NB4 (cell line): ENCODE results near the gene TBX3.

ENCODE experiments used
- POLR2A ChIP-seq: IDR thresholded peaks from 2 replicates; pipeline ENCODE4 v1.6.1; 2011; ENCODE audit warnings: mild to moderate bottlenecking; ENCODE audit not compliant: insufficient read length; ENCODE audit errors: extremely low read depth
- TF ChIP-seq, protein P1 (sequence below): IDR thresholded peaks from one replicate; pipeline ENCODE4 v1.5.1; 2012; ENCODE audit warnings: low read depth, low read length
- TF ChIP-seq, protein P2 (sequence below): IDR thresholded peaks from 2 replicates; pipeline ENCODE4 v1.6.1; 2011; ENCODE audit warnings: low read depth, low read length

DNA sequence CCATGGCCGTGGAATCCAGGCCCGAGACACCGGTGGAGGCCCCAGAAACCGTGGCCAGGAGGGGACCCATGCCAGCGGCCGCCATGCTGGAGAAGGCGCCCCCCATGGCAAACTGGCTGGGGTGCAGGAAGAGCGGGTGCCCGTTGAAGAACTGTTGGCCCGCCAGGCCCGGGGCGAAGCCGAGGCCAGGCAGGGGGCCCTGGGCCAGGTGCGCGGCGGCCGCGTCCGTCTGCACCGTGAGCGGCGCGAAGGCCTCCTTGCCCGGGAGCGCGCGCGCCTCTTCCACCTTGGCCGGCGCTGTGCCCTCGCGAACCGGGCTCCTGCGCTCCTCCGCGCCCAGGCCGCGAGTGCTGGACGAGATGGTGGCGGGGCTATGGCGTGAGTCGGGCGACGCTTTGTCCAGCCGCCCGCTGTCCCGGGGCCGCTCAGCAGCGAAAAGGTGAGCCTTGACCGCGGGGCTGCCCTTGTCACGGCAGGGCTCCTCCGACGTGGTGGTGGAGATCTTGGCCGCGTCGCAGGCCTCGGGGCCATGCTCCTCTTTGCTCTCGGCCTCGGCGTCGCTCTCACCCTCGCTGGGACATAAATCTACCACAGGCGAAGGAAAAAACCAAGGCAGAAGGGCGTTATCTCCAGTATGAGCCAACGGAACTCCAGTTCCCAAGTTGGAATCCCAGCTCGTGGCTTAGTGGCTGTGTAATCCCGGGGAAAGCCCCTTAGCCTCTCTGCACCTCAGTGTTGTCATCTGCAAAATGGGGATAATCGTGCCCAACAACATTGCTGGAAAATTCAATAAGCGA lies 9.5 kb downstream of the TBX3 start:
- TF ChIP-seq, protein P1, sequence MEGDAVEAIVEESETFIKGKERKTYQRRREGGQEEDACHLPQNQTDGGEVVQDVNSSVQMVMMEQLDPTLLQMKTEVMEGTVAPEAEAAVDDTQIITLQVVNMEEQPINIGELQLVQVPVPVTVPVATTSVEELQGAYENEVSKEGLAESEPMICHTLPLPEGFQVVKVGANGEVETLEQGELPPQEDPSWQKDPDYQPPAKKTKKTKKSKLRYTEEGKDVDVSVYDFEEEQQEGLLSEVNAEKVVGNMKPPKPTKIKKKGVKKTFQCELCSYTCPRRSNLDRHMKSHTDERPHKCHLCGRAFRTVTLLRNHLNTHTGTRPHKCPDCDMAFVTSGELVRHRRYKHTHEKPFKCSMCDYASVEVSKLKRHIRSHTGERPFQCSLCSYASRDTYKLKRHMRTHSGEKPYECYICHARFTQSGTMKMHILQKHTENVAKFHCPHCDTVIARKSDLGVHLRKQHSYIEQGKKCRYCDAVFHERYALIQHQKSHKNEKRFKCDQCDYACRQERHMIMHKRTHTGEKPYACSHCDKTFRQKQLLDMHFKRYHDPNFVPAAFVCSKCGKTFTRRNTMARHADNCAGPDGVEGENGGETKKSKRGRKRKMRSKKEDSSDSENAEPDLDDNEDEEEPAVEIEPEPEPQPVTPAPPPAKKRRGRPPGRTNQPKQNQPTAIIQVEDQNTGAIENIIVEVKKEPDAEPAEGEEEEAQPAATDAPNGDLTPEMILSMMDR: no peak
- no peak for TF ChIP-seq POLR2A
- TF ChIP-seq, protein P2, sequence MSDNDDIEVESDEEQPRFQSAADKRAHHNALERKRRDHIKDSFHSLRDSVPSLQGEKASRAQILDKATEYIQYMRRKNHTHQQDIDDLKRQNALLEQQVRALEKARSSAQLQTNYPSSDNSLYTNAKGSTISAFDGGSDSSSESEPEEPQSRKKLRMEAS: no peak
